HG03097 (cell line): ENCODE measurements around the gene CLIC3.

ENCODE experiments used
- ATAC-seq: cut with Tn5 transposase; IDR thresholded peaks from one replicate; pipeline ENCODE4 v1.9.1; 2021; ENCODE audit not compliant: unreplicated experiment, low FRiP score

CLIC3 gene

DNA sequence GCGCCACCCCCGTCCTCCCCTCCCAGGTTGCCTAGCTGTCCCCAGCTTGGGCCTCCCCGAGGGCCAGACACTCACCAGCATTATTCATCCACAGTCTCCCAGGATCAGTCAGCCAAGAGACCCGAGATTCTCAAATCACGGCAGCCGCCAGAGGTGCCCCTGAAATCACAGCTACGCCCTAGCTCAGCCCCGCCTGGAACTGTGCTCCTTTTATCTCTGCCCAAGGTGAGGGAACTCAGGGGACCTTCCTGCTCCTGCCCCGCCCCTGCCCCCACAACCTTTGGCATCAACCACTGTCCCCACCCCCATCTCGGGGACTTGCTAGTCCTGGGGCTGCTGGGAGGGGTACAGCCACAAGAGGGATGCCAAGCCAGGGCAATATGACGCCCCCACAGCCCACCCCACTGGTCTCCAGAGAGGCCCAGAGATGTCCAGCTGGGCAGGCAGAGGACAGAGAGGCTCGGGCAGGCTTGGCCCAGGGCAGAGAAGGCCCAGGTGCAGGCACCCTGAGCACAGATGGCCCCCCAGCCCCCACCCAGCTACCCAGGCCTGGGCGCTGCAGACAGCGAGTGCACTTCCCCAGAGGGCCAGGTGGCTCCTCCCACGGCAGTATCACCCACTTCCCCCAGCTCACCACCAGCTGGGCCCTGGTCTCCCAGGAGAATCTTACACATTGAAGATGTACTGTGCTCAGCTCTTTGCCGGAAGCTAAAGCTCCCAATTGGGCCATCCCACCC is 35.7 kb upstream of the CLIC3 start, which contains the start of gene FUT7:
TSS of gene FUT7 (minus strand) at position 185 of the 737 bp plus-strand sequence. CDS start at position 88, 97 bp downstream.
- ATAC-seq, result no peak

DNA sequence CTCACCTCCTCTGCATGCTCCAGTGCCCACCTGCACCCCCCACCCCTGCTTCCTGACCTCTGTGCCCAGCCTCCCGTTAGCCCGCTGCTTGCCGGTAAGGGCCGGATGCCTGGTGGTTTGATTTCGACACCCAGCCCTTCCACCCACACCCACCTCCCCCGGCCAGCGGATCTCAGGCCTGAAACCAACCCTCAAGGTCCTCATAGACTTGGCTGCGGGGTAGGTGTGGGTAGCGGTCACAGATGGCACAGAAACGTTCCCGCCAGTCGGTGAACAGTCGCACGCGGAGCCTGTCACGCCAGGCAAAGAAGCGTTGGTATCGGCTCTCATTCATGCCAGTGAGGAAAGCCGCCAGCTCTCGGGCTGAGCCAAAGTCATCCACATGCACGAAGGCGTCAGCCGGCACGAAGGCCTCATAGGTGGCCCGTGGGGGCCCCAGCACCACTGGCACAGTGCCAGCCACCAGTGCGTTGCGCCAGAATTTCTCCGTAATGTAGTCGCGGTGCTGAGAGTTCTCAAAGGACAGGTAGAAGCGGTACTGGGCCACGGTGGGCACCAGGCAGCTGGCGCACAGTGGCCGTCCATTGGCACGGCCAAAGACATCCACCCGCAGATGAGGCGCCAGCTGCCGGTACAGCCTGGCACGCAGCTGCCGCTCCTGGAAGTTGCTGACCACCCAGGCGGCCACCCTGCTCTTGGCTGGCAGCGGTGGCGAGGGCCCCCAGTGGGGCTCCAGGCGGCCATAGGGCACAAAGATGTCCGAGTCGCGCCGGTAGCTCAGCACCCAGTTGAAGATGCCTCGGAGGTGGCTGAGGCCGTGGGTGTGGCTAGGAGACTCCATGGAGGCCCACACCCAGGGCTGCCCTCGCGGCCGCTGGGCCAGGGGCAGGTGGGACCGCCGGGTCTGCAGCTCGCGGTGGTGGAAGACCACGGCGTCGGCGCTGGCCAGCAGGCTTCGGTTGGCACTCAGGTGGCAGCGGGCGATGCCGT is 34.5 kb upstream of the CLIC3 start:
- no peak for ATAC-seq

DNA sequence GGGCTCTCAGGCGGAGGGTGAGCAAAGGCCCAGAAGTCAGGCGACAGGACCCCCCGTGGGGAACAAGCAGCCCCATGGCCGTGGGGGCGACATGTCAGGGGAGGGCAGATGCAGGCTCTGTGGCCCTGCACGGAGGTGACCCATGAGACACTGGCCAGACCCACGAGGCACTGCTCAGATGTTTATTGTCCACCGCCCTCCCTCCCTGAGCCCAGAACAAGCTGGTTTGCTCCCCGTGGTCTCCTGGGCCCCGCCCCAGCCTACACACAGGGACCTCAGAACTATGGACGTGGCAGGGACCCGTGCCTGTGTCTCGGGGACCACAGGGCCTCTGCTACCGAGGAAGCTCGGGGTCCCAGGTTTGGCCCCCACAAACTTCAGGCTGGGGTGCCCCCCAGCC is 33.6 kb upstream of the CLIC3 start:
- ATAC-seq, result no peak

DNA sequence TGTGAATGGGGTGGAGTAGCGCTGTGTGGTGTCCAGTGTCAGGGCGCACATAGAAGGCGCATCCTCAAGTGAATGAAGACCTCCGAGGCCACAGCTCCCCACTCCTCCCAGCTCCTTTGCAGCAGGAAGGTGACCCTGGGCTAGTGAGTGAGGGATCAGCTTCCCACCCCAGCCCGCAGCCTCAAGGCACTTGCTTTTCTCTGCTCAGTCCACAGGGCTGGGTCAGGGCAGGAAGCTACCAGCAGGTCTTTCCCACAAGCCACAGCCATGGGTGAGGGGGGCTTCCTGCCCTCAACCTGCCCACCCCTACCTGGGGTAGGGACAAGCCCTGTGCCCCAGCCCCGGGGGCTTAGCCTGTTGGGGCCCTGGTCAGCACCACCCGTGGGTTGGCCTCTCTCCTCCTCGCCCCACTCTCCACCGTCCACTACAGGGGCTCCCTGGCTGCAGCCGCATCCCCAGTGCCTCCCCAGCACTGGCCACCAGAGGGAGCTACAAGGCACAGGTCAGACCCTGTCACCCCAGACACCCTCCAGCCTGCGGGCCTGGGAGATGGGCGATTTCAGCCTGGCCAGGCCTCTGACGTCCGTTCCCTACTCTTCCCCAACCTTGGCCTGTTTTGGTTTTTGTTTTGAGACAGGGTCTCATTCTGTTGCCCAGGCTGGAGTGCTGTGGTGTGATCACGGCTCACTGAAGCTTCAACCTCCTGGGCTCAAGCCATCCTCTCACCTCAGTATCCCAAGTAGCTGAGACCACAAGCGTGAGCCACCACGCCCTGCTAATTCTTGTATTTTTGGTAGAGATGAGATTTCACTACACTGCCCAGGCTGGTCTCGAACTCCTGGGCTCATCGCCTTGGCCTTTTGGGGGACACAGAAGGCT is 32.9 kb upstream of the CLIC3 start:
- no peak for ATAC-seq

DNA sequence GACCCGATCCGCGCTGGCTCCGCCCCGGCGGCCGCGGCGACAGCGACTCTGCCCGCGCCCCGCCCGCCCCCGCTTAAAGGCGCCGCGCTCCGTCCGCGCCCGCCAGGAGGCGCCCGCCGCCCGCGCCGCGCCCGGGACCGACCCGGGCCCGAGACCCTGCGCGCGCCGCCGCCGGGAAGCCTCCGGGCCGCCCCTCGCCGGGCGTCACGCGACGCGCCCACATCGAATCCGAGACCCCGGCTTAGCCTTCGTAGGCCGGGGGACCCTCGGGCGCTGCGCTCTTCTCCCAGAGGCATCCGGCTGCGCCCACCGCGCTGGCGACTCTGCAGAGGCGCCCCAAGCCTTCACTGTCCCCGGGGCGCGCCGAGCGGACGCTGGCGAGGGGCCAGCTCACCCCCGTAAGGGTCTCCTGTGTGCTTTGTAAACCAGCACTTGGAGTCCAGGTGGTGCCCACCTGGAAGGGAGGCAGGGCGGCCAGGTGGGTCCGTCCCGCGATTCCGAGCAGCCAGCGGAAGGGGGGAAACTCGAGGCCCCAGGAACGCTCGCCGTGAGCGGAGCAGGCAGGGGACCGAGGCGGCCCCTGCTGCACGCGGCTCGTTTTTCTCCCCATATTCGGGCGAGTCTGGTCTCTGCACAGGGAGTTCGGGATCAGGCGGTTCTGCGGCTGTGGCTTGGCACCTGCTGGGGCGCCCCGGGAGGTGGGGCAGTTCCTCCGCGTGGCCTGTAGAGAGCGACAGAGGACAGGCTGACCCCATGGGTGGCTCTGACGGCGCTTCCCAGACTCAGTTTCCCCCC is 32.1 kb upstream of the CLIC3 start:
- ATAC-seq, result no peak

DNA sequence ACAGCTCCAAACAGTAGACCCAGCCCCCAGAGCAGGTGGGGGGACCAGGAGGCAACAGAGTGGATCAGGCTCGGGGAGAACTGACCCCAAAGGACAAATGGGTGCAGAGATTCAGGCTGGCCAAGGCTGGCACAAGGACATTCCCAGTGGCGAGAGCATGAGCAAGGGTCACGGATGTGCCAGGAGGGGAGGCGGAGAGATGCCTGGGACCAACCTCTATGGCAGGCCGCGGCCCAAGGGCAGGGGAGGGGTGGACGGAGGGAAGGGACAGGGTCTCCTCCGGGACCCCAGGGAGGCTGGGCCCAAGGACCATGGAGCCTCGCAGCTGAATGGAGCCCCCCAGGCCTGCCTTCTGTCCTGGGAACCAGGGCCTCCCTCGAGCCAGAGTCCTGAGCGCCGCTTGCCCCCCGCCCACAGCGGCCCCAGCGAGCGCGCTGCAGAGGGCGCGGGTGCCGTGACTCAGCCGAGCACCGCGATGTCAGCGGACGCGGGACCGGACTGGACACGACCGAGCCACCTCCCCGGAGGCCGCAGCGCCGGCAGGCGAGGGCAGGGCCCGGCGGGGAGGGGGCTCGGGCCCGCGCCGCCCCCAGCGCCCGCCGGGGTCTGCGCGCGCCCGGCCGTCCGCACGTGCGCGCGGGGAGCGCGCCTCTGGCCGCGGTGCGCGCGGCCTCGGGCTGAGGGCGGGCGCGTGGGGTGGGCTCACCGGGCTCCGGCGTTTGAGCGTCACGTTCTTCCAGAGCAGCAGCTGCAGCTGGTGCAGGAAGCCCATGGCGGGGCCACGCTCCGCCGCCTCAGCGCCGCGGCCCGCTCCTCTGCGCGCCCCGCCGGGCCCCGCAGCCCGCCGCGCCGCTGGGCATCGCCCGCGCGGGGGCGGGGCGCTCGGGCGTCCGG is 31.2 kb upstream of the CLIC3 start, which contains the start of gene ABCA2:
TSS of gene ABCA2 (minus strand) at position 869 of the 894 bp plus-strand sequence. CDS start at position 772, 97 bp downstream.
- ATAC-seq, result no peak

DNA sequence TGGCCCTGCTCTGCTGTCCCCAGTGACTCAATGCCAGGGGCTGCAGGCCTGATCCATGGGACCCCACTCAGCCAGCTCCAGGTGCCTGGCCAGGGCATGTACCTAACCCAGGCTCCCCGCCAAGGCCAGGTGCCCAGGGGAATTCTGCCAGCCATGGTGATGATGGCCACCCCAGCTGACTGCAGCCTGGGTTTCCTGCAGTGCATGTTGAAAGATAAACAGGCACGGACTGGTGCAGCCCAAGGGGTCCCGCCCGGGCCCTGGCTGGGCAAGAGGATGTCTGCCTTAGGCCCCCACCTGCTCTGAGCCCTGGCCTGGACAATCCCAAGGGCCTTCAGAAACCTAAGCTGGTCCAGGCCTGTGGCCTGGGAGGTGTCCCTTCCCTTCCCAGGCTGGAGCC is 30.5 kb upstream of the CLIC3 start:
- ATAC-seq, result no peak

DNA sequence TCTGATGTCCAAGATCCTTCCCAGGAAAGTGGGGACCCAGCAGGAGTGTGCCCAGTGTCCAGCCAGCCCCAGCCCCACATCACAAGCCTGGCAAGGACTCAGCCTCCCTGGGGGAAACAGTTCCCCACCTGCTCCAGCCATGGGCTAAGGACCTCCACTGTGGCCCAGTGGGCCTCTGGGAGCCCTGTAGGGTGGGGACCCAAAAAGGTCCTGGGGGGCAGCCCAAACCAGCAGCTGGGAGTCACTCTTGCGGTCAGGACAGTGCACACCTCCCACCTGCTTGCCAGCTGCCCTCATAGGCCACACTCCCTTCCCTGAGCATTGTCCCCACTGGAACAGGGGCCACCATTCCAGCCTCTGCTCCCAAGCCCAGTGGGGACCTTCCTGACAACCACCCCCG is 30.0 kb upstream of the CLIC3 start:
- ATAC-seq, result no peak

DNA sequence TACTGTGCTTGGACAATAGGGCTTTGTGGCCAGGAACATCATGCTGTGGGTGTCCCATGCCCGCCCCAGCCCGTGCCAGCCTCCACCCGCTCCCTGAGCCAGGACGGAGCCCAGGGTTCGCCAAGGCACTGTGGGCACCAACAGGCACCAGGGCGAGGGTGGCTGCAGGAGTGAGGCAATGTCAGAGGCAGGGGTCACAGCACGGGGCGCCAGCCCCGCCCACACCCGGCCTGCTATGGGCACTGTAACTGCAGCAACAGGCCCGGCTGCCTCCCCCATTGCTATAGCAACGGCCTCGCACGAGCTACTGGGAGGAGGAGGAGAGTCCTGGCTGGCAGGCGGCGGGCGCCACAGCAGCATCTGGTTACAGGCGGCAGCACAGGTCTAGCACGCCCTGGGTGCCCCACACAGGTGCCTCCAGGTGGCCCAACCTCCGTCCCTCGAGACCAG is 29.2 kb upstream of the CLIC3 start:
- no peak for ATAC-seq

DNA sequence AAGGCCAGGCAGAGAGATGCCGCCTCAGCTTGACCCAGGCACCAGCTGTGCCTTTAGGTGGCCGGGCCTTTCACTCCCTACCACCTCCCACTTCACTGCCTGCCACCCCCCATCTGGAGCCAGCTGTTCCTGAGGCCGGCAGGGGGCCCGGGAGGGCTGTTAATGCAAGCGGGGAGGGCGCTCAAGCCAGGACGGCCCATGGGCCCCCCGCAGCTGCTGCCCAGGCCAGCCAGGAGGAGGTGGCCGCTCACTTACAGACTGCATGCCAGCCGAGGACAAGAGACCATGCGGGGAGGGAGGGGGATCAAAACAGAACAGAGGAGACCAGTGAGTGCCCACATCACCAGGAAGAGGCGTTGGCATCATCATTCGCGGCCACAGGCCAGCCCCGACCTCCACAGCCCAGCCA is 27.2 kb upstream of the CLIC3 start:
- ATAC-seq, result no peak

DNA sequence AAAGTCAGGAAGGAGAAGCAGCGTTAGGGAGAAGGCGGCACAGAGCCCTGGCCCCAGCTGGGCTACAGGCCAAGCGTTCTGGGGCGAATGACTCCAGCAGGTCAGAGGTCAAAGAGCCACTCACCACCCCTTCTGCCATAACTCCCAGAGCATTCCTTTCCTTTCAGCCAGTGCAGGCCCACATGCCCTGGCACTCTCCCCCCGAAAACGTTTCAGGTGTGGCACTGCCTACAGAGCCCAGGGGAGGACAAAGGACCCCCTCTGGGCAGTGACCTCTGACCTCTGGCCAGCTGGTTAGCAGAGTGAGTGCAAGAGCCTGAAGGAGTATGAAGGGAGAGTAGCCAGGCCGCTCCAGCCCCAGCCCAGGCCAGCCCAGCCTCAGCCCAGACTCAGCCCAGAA is 26.8 kb upstream of the CLIC3 start:
- no peak for ATAC-seq

DNA sequence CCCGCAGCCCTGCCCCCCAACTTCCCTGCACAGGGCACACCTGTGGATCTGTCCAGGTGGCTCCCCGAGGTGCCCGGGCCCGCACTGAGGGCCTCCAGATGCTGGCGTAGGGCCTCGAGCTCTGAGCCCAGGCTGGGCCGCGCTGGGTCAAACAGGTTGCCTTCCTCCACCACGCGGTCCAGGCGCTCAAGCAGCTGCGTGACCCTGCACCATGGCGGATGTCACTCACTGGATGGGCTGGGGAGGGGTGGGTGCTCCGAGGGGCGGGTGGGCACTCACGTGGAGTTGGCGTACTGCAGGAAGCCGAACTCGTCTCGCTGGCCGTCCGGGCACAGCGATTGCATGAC is 26.3 kb upstream of the CLIC3 start:
- ATAC-seq, result no peak

DNA sequence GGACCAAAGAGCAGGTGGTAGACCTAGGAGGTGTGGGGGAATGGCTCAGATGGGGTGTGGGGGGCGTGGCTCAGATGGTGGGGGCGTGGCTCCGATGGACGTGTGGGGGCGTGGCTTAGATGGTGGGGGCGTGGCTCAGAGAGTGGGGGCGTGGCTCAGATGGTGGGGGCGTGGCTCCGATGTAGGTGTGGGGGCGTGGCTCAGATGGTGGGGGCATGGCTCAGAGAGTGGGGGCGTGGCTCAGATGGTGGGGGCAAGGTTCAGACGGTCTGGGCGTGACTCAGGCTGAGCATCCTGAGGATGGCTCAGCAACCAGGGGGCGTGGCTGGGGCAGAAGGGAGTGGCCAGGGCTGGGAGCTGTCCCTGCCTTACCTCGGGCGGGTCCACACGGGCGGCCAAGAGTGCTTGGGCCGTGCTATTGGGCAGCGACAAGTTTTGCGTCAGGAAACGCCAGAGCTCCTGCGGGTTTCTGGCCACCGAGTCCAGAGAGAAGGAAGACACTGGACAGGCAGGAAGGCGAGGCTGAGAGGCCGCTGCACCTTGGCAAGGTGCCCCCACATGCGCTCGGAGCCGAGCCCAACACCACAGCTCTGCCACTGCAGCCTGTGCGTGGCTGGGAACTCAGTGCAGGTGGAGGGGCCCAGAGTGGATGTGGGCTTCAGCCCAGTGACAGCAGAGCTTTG is 25.8 kb upstream of the CLIC3 start:
- no peak for ATAC-seq

DNA sequence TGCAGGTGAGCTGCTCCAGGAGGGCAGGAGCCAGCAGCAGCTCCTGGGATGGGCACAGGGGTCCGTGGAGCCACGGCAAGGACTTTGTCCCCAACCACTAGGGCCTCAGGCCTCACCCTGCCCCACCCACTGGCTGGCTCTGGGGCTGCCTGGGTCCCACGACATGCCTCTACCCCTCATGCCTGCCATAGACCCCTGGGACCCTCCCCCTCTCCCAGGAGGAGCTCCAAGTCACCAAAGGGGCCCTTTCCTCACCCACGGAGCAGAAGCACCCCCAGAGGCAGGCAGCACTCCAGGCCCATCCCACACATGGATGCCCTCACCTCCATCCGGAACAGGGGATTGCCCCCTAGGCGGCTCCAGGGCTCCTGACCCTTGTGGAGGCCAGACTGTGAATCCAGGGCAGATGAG is 25.2 kb upstream of the CLIC3 start:
- ATAC-seq, result no peak

DNA sequence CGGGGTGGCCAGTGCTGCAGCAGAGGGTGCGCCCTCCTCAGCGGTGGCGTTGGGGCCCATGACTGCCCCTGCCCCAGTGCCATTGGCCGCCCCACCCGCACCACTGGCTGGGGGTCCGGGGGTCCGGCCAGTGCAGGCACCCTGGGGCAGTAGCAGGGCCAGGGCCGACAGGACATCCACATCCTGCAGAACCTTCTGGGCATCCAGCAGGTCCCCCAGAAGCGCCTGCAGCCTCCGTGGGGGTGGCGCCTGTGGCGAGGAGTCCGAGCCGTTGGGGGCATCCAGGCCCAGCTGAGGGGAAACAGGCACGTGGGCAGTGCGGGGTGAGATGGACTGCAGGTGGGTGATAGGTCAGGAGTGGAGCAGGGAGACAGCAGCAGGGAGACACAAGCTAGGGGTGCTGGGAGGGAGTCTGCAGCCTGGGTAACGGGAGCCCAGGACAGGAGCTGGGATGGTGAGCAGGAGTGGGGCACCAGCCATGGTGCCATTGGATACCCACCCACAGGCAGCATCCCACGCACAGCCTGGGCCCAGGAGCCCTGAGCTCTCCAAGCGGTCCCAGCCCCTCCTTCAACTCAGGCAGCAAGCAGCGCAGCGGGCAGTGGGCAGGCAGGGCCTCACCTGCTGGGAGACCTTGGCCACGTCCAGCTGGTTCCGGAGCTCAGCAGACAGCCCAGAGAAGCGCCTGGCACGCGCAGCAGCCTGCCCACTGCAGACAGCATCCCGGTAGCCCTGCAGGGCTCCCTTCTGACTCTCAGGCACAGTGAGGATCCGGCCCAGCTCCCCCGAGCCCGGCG is 24.6 kb upstream of the CLIC3 start:
- ATAC-seq, result no peak

DNA sequence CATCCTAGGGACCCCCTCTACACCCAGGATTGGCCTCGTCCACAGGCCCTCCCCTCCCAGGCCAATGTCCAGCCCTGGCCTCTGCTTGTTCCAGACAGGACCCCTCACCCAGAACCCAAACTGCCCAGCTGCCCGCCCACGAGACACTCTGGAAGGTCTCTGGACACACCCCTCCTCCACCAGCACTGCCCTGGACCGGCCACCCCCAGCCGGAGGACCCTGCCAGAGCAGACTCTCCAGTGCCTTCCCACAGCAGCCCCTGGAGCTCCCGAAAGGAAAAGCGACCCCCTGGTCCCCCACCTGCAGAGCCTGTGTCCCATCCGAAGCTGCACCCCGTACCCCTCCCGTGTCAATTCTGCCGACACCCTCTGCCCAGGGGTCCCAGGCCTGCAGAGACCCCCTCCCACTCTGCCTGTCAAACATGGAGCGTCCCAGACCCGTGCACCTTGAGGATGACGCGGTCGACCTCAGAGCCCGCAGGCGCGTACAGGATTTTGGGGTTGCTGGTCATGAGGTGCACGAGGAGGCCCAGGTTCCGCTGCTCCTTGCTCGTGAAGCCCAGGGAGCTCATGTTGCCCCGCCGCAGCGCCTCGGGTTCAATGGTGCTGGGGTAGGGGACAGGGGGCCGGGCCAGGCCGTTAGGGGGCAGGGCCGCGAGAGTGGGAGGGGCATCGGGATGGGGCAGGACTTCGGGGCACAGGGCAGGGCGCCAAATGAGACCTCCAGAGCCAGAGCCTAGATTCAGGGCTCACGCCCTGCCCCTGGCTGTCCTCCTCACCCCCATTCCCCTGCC is 23.7 kb upstream of the CLIC3 start:
- no peak for ATAC-seq
